Skeletal muscle tissue (tissue), 4 donors: Measurements from ENCODE around the gene EIF2B2. TPM values are rescaled to one million over a fixed set of nuclear protein-coding genes. Genes with fewer than 3 reads are reported as not detected.
A peak's percentile ranks its signal among the peaks of the same experiment; 100 is the strongest.

Experiments
- H3K27ac ChIP-seq: one replicate; pipeline ENCODE4 v1.7.0; 2013; ENCODE audit warnings: mild to moderate bottlenecking, low read depth, low read length, inconsistent platforms
- H3K27me3 ChIP-seq, 3 donors: one replicate each; pipeline ENCODE4 v1.7.0; 2013; ENCODE audit warnings: low read length in 3 of 3; ENCODE audit not compliant: control insufficient read depth in 3 of 3, insufficient read depth in 3 of 3
- H3K36me3 ChIP-seq, 3 donors: one replicate each; pipeline ENCODE4 v1.7.0; 2013; ENCODE audit warnings: low read length in 3 of 3; ENCODE audit not compliant: control insufficient read depth in 3 of 3, insufficient read depth in 3 of 3
- H3K4me1 ChIP-seq, 3 donors: one replicate each; pipeline ENCODE4 v1.7.0; 2013; ENCODE audit warnings: low read length in 3 of 3, mild to moderate bottlenecking in 3 of 3; ENCODE audit not compliant: control insufficient read depth in 3 of 3, insufficient read depth in 3 of 3
- H3K4me3 ChIP-seq, 3 donors: one replicate each; pipeline ENCODE4 v1.7.0; 2013; ENCODE audit warnings: low read length in 3 of 3
- H3K9ac ChIP-seq, 3 donors: one replicate each; pipeline ENCODE4 v1.7.0; 2013; ENCODE audit warnings: low read length in 3 of 3, mild to moderate bottlenecking in 3 of 3, moderate library complexity in 2 of 3, low read depth in 1 of 3
- H3K9me3 ChIP-seq, 3 donors: one replicate each; pipeline ENCODE4 v1.7.0; 2013; ENCODE audit warnings: low read length in 3 of 3; ENCODE audit not compliant: control insufficient read depth in 3 of 3
- total RNA-seq: library from RNA; depleted of rRNA; stranded (reverse); fragments of >200 nt; gene quantifications from one replicate; pipeline ENCODE4 v1.2.3, GENCODE V29; 2014
- donor health status: Osteomylitis.

EIF2B2 gene
- total RNA-seq, 1 donor from 2014 or later: 18.8 TPM

- H3K9ac ChIP-seq: no peak overlapping the region
- H3K27me3 ChIP-seq: no peaks in the 10 kb centered on the region
- H3K36me3 ChIP-seq: no peaks in the 10 kb centered on the region
- no peak overlapping the region for H3K27ac ChIP-seq
- no peak overlapping the region for H3K4me3 ChIP-seq
- H3K4me1 ChIP-seq: peaks cover 12 to 22% (median 16%) of the 10 kb centered on the region in 3 donors
- H3K9me3 ChIP-seq: no peaks in the 10 kb centered on the region
Measured at GRCh38 chr14:74961238-74961911, 41.3 kb upstream of the EIF2B2 start.

GRCh38 chr14:74962046-74962445 is 40.7 kb upstream of the EIF2B2 start:
- Histone ChIP-seq H3K9me3 (no peaks in the 10 kb centered on the region), H3K27me3 (no peaks in the 10 kb centered on the region), H3K27ac (no peak overlapping the region), H3K4me3 (no peak overlapping the region), H3K36me3 (no peaks in the 10 kb centered on the region), H3K9ac (no peak overlapping the region), H3K4me1 (peaks cover 12 to 22% (median 16%) of the 10 kb centered on the region in 3 donors)

- Histone ChIP-seq H3K36me3 (no peaks in the 10 kb centered on the region), H3K9me3 (no peaks in the 10 kb centered on the region), H3K9ac (no peak overlapping the region), H3K4me1 (peaks cover 12 to 22% (median 16%) of the 10 kb centered on the region in 3 donors), H3K27me3 (no peaks in the 10 kb centered on the region), H3K4me3 (no peak overlapping the region), H3K27ac (no peak overlapping the region)
Measured at GRCh38 chr14:74962493-74962892, 40.2 kb upstream of the EIF2B2 start.

- Histone ChIP-seq H3K4me3 (peak overlapping the region in 1 of 3 donors; percentile 49), H3K27me3 (no peaks in the 10 kb centered on the region), H3K9me3 (no peaks in the 10 kb centered on the region), H3K36me3 (no peaks in the 10 kb centered on the region), H3K9ac (peak overlapping the region in 1 of 3 donors; percentile 50), H3K27ac (no peak overlapping the region), H3K4me1 (peaks cover 12 to 22% (median 16%) of the 10 kb centered on the region in 3 donors)
Measured at GRCh38 chr14:74963178-74963704, 39.5 kb upstream of the EIF2B2 start.

GRCh38 chr14:74963705-74964271 is 38.9 kb upstream of the EIF2B2 start:
- Histone ChIP-seq H3K9me3 (no peaks in the 10 kb centered on the region), H3K4me1 (peaks cover 12 to 22% (median 16%) of the 10 kb centered on the region in 3 donors), H3K27me3 (no peaks in the 10 kb centered on the region), H3K27ac (peak overlapping the region; percentile 23), H3K36me3 (no peaks in the 10 kb centered on the region), H3K9ac (peak overlapping the region in 1 of 3 donors; percentile 50), H3K4me3 (peak overlapping the region in 1 of 3 donors; percentile 54)

- Histone ChIP-seq H3K9me3 (no peaks in the 10 kb centered on the region), H3K27me3 (no peaks in the 10 kb centered on the region), H3K4me1 (peaks cover 12 to 22% (median 16%) of the 10 kb centered on the region in 3 donors), H3K4me3 (no peak overlapping the region), H3K27ac (no peak overlapping the region), H3K36me3 (no peaks in the 10 kb centered on the region), H3K9ac (no peak overlapping the region)
Measured at GRCh38 chr14:74964787-74965485, 37.8 kb upstream of the EIF2B2 start.

GRCh38 chr14:74965486-74966153 is 37.1 kb upstream of the EIF2B2 start:
- Histone ChIP-seq H3K36me3 (no peaks in the 10 kb centered on the region), H3K9me3 (no peaks in the 10 kb centered on the region), H3K4me3 (no peak overlapping the region), H3K27ac (no peak overlapping the region), H3K4me1 (peaks cover 12 to 22% (median 16%) of the 10 kb centered on the region in 3 donors), H3K27me3 (no peaks in the 10 kb centered on the region), H3K9ac (no peak overlapping the region)

GRCh38 chr14:74968811-74969210 is 33.9 kb upstream of the EIF2B2 start:
- no peaks in the 10 kb centered on the region for H3K27me3 ChIP-seq
- H3K4me1 ChIP-seq: peaks cover 17 to 22% (median 17%) of the 10 kb centered on the region in 3 donors
- no peak overlapping the region for H3K4me3 ChIP-seq
- no peak overlapping the region for H3K27ac ChIP-seq
- H3K9ac ChIP-seq: no peak overlapping the region
- H3K36me3 ChIP-seq: no peaks in the 10 kb centered on the region
- H3K9me3 ChIP-seq: no peaks in the 10 kb centered on the region

- Histone ChIP-seq H3K9ac (no peak overlapping the region), H3K4me3 (no peak overlapping the region), H3K27ac (peak overlapping the region; percentile 36), H3K9me3 (no peaks in the 10 kb centered on the region), H3K36me3 (no peaks in the 10 kb centered on the region), H3K27me3 (no peaks in the 10 kb centered on the region), H3K4me1 (peaks cover 24 to 37% (median 34%) of the 10 kb centered on the region in 3 donors)
Measured at GRCh38 chr14:74973003-74973653, 29.6 kb upstream of the EIF2B2 start.
